OCI-LY1 (cell line): ENCODE results near the gene FHIT.

ENCODE experiments used
- H2AFZ ChIP-seq: fragments of 200-600 bp; sonication (generic), shearing (Covaris generic); 2 replicates; pipeline ENCODE4 v1.6.0; 2014; ENCODE audit warnings: antibody characterized with exemption, mild to moderate bottlenecking, low read length
- H3F3A ChIP-seq: fragments of 200-600 bp; sonication (generic), shearing (Covaris generic); 2 replicates; pipeline ENCODE4 v1.6.0; 2014; ENCODE audit warnings: mild to moderate bottlenecking, antibody characterized with exemption, low read length, moderate library complexity; ENCODE audit not compliant: insufficient read depth
- H3K27ac ChIP-seq: fragments of 200-600 bp; sonication (generic); 2 replicates; pipeline ENCODE4 v1.5.1; 2014; ENCODE audit warnings: low read length, mixed run types, mild to moderate bottlenecking, low read depth; ENCODE audit not compliant: poor library complexity, severe bottlenecking
- H3K27me3 ChIP-seq: fragments of 200-600 bp; sonication (generic); 2 replicates; pipeline ENCODE4 v1.6.0; 2014; ENCODE audit warnings: antibody characterized with exemption, mild to moderate bottlenecking, low read length, moderate library complexity; ENCODE audit not compliant: insufficient read depth
- H3K36me3 ChIP-seq: fragments of 200-600 bp; sonication (generic); 2 replicates; pipeline ENCODE4 v1.6.1; 2014; ENCODE audit warnings: mild to moderate bottlenecking, antibody characterized with exemption, low read length, moderate library complexity, mixed read lengths; ENCODE audit not compliant: insufficient read depth
- H3K4me1 ChIP-seq: fragments of 200-600 bp; sonication (generic); 2 replicates; pipeline ENCODE4 v1.5.1; 2014; ENCODE audit warnings: mild to moderate bottlenecking, low read length, moderate library complexity; ENCODE audit not compliant: insufficient read depth, severe bottlenecking
- H3K4me2 ChIP-seq: fragments of 200-600 bp; sonication (generic), shearing (Covaris generic); 2 replicates; pipeline ENCODE4 v1.6.1; 2014; ENCODE audit warnings: low read length
- H3K4me3 ChIP-seq: fragments of 200-600 bp; sonication (generic); 2 replicates; pipeline ENCODE4 v1.5.1; 2014; ENCODE audit warnings: low read length, low read depth, mild to moderate bottlenecking, mixed read lengths; ENCODE audit not compliant: poor library complexity, severe bottlenecking
- H3K79me2 ChIP-seq: fragments of 200-600 bp; shearing (Covaris generic); 2 replicates; pipeline ENCODE4 v1.6.1; 2016; ENCODE audit warnings: mixed run types, low read length, mixed read lengths; ENCODE audit not compliant: insufficient read depth
- H3K9ac ChIP-seq: fragments of 200-600 bp; sonication (generic), shearing (Covaris generic); 2 replicates; pipeline ENCODE4 v1.6.1; 2014; ENCODE audit warnings: mild to moderate bottlenecking, low read length, mixed read lengths
- H3K9me2 ChIP-seq: fragments of 200-600 bp; sonication (generic), shearing (Covaris generic); 2 replicates; pipeline ENCODE4 v1.6.1; 2014; ENCODE audit warnings: low read depth, mild to moderate bottlenecking, low read length, mixed read lengths
- H3K9me3 ChIP-seq: fragments of 200-600 bp; shearing (Covaris generic); 2 replicates; pipeline ENCODE4 v1.6.1; 2014; ENCODE audit warnings: low read length, mixed read lengths
- H4K20me1 ChIP-seq: fragments of 200-600 bp; sonication (generic), shearing (Covaris generic); 2 replicates; pipeline ENCODE4 v1.6.0; 2016; ENCODE audit warnings: mild to moderate bottlenecking, low read length; ENCODE audit not compliant: insufficient read depth
- CTCF ChIP-seq: fragments of 200-600 bp; sonication (generic), shearing (Covaris generic); IDR thresholded peaks from 2 replicates; pipeline ENCODE4 v1.5.1; 2017; ENCODE audit warnings: mild to moderate bottlenecking, antibody characterized with exemption, low read length, moderate library complexity, mixed read lengths
- EZH2 ChIP-seq: fragments of 200-600 bp; sonication (generic), shearing (Covaris generic); IDR thresholded peaks from 2 replicates; pipeline ENCODE4 v1.8.0; 2017; ENCODE audit warnings: borderline replicate concordance, mixed run types, mild to moderate bottlenecking, antibody characterized with exemption, low read length, moderate library complexity, mixed read lengths

Gene FHIT

GRCh38 chr3:59994732-59995304, 1256.4 kb downstream of the FHIT start:
- Histone ChIP-seq H3F3A (no peaks in the 10 kb centered on the region), H3K9me3 (no peaks in the 10 kb centered on the region), H3K9ac (no peak overlapping the region), H3K9me2 (no peaks in the 10 kb centered on the region), H3K27ac (no peak overlapping the region), H3K4me3 (no peak overlapping the region), H3K4me2 (no peak overlapping the region), H3K27me3 (no peaks in the 10 kb centered on the region), H3K79me2 (no peaks in the 10 kb centered on the region), H3K4me1 (no peaks in the 10 kb centered on the region), H3K36me3 (no peaks in the 10 kb centered on the region), H4K20me1 (no peaks in the 10 kb centered on the region), H2AFZ (no peak overlapping the region)
- TF ChIP-seq EZH2 (no peak), CTCF (no peak)

- H3K9ac ChIP-seq: no peak overlapping the region
- TF ChIP-seq CTCF: no peak
- no peak for TF ChIP-seq EZH2
- no peak overlapping the region for H3K27ac ChIP-seq
- H3K9me3 ChIP-seq: no peaks in the 10 kb centered on the region
- no peak overlapping the region for H3K4me2 ChIP-seq
- no peaks in the 10 kb centered on the region for H4K20me1 ChIP-seq
- H3K27me3 ChIP-seq: no peaks in the 10 kb centered on the region
- no peak overlapping the region for H2AFZ ChIP-seq
- no peaks in the 10 kb centered on the region for H3K79me2 ChIP-seq
- H3K4me3 ChIP-seq: no peak overlapping the region
- no peaks in the 10 kb centered on the region for H3K4me1 ChIP-seq
- no peaks in the 10 kb centered on the region for H3F3A ChIP-seq
- H3K9me2 ChIP-seq: no peaks in the 10 kb centered on the region
- H3K36me3 ChIP-seq: no peaks in the 10 kb centered on the region
These were observed 1258.7 kb downstream of the FHIT start for GRCh38 chr3:59992578-59992977.

GRCh38 chr3:59990915-59991314, 1260.3 kb downstream of the FHIT start:
- Histone ChIP-seq H3K9me3 (no peaks in the 10 kb centered on the region), H3K79me2 (no peaks in the 10 kb centered on the region), H3K9me2 (no peaks in the 10 kb centered on the region), H4K20me1 (no peaks in the 10 kb centered on the region), H3F3A (no peaks in the 10 kb centered on the region), H3K27ac (no peak overlapping the region), H3K36me3 (no peaks in the 10 kb centered on the region), H3K4me2 (no peak overlapping the region), H2AFZ (no peak overlapping the region), H3K4me1 (no peaks in the 10 kb centered on the region), H3K27me3 (no peaks in the 10 kb centered on the region), H3K9ac (no peak overlapping the region), H3K4me3 (no peak overlapping the region)
- TF ChIP-seq EZH2 (no peak), CTCF (no peak)
